CD4-positive, alpha-beta T cell treated with Interleukin-15 for 4 hours (primary cell): ENCODE measurements around the gene SPINT2.
"Not testable (repeated sequence)": the region's sequence is repeated elsewhere in the genome, so short reads cannot be mapped to it uniquely, and the experiment has no call there.

ENCODE experiments used
- DNase-seq: peaks from one replicate; pipeline ENCODE4 v3.0.0-alpha.2; 2020; ENCODE audit warnings: low spot score

Gene SPINT2

GRCh38 chr19:38239816-38240215 is 24.6 kb upstream of the SPINT2 start:
- no peak for DNase-seq

GRCh38 chr19:38243279-38243673 is 21.1 kb upstream of the SPINT2 start:
- no peak for DNase-seq

- DNase-seq, result no peak
Measured at GRCh38 chr19:38245826-38246498, 18.4 kb upstream of the SPINT2 start.

- DNase-seq, result no peak
Measured at GRCh38 chr19:38247126-38247525, 17.2 kb upstream of the SPINT2 start.

GRCh38 chr19:38247734-38248268 is 16.6 kb upstream of the SPINT2 start:
- no peak for DNase-seq

- DNase-seq, result no peak
Measured at GRCh38 chr19:38248421-38248820, 16.0 kb upstream of the SPINT2 start.

- no peak for DNase-seq
Measured at GRCh38 chr19:38250428-38250820, 13.9 kb upstream of the SPINT2 start.

GRCh38 chr19:38250821-38251563 is 13.4 kb upstream of the SPINT2 start:
- no peak for DNase-seq

- DNase-seq, result no peak
Measured at GRCh38 chr19:38251564-38252051, 12.8 kb upstream of the SPINT2 start.

GRCh38 chr19:38252385-38252784 is 12.0 kb upstream of the SPINT2 start:
- DNase-seq, result no peak

- DNase-seq, result no peak
Measured at GRCh38 chr19:38252941-38253691, 11.3 kb upstream of the SPINT2 start.

- DNase-seq, result no peak
Measured at GRCh38 chr19:38253788-38254187, 10.6 kb upstream of the SPINT2 start.

GRCh38 chr19:38255383-38256014 is 8.9 kb upstream of the SPINT2 start:
- DNase-seq, result no peak

GRCh38 chr19:38261942-38262341 is 2.4 kb upstream of the SPINT2 start:
- not testable (repeated sequence) for DNase-seq

- DNase-seq, result no peak
Measured at GRCh38 chr19:38262585-38263268, 1.6 kb upstream of the SPINT2 start.

GRCh38 chr19:38263689-38264485 is 486 bp upstream of the SPINT2 start:
- DNase-seq, result peak; percentile 81

GRCh38 chr19:38265213-38265861 is 964 bp downstream of the SPINT2 start:
- no peak for DNase-seq

GRCh38 chr19:38265921-38266429 is 1.6 kb downstream of the SPINT2 start:
- DNase-seq, result no peak

- DNase-seq, result no peak
Measured at GRCh38 chr19:38266981-38267597, 2.7 kb downstream of the SPINT2 start.
